Measurements from ENCODE around the gene PYGO1.
"Not testable (repeated sequence)": the region's sequence is repeated elsewhere in the genome, so short reads cannot be mapped to it uniquely, and the experiment has no call there.

Gene PYGO1

DNA sequence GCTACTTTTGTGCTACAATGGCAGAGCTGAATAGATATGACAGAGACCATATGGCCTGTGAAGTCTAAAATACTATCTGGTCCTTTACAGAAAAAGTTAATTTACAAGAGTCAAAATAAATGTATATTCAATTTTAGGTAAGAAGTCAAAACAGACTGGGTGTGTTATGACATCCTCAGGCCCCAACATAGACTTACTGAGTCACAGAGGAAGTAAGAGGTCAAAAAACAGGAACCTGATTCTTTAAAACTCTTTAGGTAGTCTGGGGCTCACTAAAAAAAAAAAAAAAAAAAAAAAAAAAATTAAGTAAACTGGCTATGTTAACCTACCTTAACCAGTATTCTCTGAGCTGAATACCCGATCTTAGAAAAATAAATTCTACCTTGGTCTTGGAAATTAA is 93.2 kb downstream of the PYGO1 start:
- H3K9ac ChIP-seq (ENCODE audit: low read length): no peak overlapping the region

DNA sequence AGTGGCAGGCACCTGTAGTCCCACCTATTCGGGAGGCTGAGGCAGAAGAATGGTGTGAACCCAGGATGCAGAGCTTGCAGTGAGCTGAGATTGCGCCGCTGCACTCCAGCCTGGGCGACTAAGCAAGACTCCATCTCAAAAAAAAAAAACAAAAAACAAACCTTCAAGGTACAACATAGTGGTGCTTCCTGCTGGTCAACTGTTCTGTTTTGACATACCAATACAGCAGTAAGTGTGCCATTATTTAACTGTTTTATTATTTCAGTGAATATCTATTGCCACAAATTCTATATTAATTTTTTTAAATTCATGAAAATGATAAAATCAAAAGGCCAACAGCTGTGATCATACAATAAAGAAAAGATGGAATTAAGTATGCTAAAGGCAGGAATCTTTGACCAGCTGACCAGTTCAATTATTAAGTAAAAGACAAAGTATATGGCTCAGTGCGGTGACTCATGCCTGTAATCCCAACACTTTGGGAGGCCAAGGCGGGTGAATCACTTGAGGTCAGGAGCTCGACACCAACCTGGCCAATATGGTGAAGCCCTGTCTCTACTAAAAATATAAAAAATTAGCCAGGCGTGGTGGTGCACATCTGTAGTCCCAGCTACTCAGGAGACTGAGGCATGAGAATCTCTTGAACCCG is 99.1 kb downstream of the PYGO1 start:
- H3K9me3 ChIP-seq (ENCODE audit: control insufficient read depth, low read length); H3K4me3 ChIP-seq (ENCODE audit: low read length); H3K36me3 ChIP-seq (ENCODE audit: control insufficient read depth, insufficient read depth, low read length); H3K9ac ChIP-seq (ENCODE audit: low read length); H3K4me1 ChIP-seq (ENCODE audit: control insufficient read depth, insufficient read depth, low read length); H3K27me3 ChIP-seq (ENCODE audit: control insufficient read depth, insufficient read depth, low read length): not testable (repeated sequence)

More for the DNA sequence above, 93.2 kb downstream of the PYGO1 start:
- H3K9me3 ChIP-seq (ENCODE audit: control insufficient read depth, low read length): no peaks in the 10 kb centered on the region
- peaks cover 3% of the 10 kb centered on the region for H3K4me1 ChIP-seq (ENCODE audit: control insufficient read depth, insufficient read depth, low read length)
- H3K4me3 ChIP-seq (ENCODE audit: low read length): no peak overlapping the region
- no peaks in the 10 kb centered on the region for H3K36me3 ChIP-seq (ENCODE audit: control insufficient read depth, insufficient read depth, low read length)
- H3K27me3 ChIP-seq (ENCODE audit: control insufficient read depth, insufficient read depth, low read length): no peaks in the 10 kb centered on the region

Measured in mucosa of stomach (tissue), 1 donor.